CD1c-positive myeloid dendritic cell (primary cell): ENCODE data around the gene OR11H7.
A peak's percentile ranks its signal among the peaks of the same experiment; 100 is the strongest.
"Not testable (repeated sequence)": the region's sequence is repeated elsewhere in the genome, so short reads cannot be mapped to it uniquely, and the experiment has no call there.

Experiments used
- DNase-seq: peaks from one replicate; pipeline ENCODE4 v3.0.0-alpha.2; 2016; ENCODE audit errors: extremely low spot score

The OR11H7 gene

GRCh38 chr14:20228681-20229080 lies at the start of gene OR11H7:
TSS of gene OR11H7 (plus strand) at chr14:20228981.
- no peak for DNase-seq

DNA sequence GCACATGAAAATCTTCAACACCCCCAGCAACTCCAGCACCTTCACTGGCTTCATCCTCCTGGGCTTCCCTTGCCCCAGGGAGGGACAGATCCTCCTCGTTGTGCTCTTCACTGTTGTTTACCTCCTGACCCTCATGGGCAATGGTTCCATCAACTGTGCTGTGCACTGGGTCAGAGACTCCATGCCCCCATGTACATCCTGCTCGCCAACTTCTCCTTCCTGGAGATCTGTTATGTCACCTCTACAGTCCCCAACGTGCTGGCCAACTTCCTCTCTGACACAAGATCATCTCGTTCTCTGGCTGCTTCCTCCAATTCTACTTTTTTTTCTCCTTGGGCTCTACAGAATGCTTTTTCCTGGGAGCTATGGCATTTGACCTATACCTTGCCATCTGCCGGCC lies 49.6 kb upstream of the OR11H7 start:
- peak; percentile 62 for DNase-seq

DNA sequence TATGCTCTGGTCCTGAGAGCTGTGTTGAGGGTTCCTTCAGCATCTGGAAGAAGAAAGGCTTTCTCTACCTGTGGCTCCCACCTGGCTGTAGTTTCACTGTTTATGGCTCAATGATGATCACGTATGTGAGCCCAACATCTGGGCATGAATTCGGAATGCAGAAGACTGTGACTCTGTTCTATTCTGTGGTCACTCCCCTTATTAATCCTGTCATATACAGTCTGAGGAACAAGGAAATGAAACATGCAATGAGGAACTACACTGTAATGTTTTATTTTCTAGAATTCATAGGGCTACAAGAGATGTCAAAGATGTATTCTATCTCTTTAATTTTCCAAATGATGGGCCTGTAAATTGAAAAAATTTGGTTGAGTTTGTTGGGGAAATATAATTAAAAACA lies 48.9 kb upstream of the OR11H7 start:
- peak; percentile 48 for DNase-seq

DNA sequence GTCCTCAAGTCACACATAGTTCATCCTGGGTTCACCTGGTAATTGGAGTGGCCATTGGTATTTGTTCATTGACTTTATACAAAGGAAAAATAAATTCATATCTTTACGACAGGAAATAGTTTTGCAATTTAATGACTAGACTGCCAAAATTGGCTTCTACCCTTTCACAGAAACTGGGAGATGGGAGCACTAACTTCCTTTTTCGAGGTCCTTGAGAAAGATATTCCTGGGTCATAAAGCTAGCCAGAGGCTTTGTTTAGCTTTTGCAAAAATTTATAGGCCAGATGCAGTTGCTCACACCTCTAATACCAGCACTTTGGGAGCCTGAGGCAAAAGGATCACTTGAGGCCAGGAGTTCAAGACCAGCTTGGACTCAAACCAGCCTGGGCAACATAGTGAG lies 48.3 kb upstream of the OR11H7 start:
- no peak for DNase-seq

GRCh38 chr14:20184181-20184580 lies 44.6 kb upstream of the OR11H7 start:
- DNase-seq, result no peak

DNA sequence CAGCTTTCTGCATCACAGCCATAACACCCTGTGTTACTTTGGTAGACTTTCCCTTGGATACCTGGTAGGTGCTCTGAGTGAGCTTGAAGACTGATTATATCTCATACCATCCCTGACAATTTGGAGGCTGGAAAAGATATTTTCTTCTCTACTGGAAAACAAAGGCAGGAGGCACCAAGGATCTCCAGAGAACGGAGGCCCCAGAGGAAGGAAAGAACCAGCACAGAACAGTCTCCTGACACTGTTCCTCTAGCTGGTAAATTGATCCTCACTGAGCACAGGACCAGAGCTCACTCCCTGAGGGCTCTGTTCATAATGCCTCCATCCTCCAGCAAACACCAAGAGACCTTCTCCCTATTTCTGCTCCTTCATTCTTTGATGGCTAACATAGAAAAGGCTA lies 38.2 kb upstream of the OR11H7 start, which contains the start of gene OR11G2:
Gene OR11G2, plus strand, starts transcription at position 301 of the 400 bp plus-strand sequence. CDS start 6,542 bp downstream, outside the sequence.
- DNase-seq, result no peak

DNA sequence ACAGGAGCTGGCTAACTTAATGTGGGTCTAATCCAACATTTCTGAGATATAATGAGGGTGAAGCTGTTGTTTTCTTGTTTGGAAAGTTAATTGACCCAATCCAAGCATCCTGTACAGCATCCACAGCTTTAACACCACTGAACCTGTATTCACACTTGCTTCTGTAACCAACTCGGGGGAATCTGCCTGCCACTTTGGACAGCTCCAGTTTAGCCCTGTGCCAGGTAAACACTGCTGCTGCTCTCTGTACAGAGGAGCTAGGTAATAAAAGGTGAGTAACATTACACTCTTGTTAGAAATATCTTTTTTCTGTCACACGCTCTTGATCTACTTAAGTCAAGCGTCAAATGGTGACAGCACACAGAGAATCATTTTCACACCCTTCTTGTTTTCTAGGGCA lies 37.4 kb upstream of the OR11H7 start:
- DNase-seq, result no peak

DNA sequence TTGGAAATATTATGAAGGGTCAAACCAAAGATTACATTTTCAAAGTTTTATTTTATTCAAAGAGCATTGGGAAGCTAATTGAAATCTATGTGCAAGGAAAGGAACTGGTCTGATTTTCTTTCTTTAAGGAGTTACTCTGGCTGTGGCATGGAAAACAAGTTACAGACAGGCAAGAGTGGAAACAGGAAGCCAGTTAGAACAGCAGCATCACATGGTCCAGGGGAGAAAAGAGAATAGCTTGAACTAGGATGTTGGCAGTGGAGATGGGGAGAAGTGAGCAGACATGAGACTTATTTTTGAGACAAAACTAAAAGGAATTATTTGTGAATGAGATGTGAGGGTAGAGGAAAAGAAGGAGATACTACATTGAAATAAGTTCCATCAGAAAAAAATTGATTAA lies 34.7 kb upstream of the OR11H7 start:
- DNase-seq, result no peak

DNA sequence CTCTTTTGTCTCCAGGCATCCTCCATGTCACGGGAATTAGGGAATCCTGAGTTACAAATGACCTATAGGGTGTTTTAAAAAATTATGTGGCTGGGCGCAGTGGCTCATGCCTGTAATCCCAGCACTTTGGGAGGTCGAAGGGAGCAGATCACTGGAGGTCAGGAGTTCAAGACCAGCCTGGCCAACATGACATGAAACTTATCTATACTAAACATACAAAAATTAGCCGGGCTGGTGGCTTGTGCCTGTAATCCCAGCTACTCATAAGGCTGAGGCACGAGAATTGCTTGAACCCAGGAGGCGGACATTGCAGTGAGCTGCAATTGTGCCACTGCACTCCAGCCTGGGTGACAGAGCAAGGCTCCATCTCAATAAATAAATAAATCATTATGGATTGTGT lies 33.6 kb upstream of the OR11H7 start:
- not testable (repeated sequence) for DNase-seq

DNA sequence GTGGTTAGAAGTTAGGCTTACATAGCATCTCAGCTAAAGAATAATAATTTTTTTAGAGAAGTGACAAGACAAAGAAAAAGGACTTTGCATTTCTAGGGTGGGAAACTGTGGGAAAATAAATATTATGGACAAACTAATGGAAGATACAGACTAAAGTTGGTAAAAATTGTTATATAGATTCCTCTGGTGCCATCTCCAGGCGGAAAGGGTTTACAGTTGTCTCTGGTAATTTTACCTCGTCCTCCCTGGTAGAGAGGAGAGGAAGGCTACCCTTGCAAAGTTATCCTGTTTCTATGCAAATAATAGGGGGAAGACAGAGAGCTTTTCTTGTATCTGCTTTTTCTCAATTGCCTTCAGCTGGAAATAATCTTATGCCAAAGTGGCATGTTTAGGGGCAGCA lies 32.9 kb upstream of the OR11H7 start:
- no peak for DNase-seq

DNA sequence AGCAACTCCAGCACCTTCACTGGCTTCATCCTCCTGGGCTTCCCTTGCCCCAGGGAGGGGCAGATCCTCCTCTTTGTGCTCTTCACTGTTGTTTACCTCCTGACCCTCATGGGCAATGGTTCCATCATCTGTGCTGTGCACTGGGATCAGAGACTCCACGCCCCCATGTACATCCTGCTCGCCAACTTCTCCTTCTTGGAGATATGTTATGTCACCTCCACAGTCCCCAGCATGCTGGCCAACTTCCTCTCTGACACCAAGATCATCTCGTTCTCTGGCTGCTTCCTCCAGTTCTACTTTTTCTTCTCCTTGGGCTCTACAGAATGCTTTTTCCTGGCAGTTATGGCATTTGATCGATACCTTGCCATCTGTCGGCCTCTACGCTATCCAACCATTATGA lies 31.3 kb upstream of the OR11H7 start:
- no peak for DNase-seq

- DNase-seq, result no peak
Observed at GRCh38 chr14:20198991-20199390, 29.8 kb upstream of the OR11H7 start.

GRCh38 chr14:20204721-20205120 lies 24.1 kb upstream of the OR11H7 start:
- DNase-seq, result no peak

DNA sequence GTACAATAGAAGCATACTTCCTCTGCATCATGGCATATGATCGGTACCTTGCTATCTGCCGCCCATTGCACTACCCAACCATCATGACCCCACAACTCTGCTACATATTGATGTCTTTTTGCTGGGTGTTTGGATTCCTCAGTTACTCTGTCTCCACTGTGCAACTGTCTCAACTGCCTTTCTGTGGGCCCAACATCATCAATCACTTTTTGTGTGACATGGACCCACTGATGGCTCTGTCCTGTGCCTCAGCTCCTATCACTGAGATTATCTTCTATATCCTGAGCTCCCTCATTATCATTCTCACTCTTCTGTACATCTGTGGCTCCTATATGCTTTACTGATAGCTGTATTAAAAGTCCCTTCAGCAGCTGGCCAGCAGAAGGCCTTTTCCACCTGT lies 19.2 kb upstream of the OR11H7 start:
- DNase-seq, result no peak

- not testable (repeated sequence) for DNase-seq
Observed at GRCh38 chr14:20212406-20212805, 16.4 kb upstream of the OR11H7 start.

DNA sequence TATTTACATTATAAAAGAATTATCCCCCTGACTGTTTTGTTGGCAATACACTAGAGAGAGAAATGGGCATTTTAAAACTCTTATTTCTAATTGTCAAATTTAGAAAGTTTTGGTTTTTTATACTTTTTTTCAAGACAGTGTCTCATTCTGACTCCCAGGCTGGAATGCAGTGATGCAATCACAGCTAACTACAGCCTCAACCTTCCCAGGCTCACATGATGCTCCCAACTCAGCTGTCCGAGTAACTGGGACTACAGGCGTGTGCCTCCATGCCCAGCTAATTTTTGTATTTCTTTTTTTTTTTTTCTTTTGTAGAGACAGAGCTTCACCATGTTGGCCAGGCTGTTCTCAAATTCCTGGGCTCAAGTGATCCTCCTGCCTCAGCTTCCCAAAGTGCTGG lies 13.6 kb upstream of the OR11H7 start:
- DNase-seq, result no peak

GRCh38 chr14:20219033-20219432 lies 9.7 kb upstream of the OR11H7 start:
- no peak for DNase-seq

DNA sequence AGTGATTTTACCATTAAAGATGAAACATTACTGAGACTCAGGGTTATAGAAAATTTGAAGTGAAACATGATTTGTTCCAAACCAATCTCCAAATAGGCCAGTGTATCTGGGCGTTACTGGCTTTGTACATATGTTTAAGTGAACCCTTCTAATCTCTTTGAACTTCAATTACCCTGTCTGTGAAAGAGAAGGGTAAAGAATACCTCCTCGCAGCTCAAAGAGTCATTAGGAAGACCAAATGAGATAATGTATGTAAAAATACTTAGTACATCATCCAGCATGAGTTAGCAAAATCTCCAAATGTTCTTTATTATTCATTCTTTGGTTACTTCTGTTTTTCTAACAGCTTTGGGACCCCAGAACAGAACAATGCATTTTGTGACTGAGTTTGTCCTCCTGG lies 5.4 kb upstream of the OR11H7 start, which contains the start of gene OR11H6:
Gene OR11H6, plus strand, starts transcription at position 301 of the 400 bp plus-strand sequence. Its CDS starts 0 bp downstream, at position 301.
- DNase-seq, result no peak

GRCh38 chr14:20235415-20235814 lies 6.6 kb downstream of the OR11H7 start:
- not testable (repeated sequence) for DNase-seq

DNA sequence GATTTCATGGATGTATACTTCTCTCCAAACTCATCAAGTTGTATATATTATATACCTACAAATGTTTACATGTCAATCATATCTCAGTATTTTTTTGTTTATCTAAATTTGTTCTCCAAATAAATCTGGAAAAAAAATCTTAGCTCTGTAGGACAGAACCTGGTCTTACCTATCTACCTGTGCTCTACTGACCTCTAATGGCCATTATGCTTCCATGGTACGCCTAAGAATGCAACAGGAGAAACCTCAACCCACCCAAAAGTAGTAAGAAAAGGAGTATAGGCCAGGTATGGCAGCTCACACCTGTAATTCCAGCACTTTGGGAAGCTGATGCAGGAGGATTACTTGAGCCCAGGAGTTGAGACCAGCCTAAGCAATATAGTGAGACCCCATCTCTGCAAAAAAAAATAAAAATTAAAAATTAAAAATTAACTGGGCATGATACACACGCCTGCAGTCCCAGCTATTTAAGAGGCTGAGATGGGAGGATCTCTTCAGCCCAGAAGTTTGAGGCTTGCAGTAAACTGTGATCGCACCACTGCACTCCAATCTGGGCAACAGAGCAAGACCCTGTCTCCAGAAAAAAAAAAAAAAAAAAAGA lies 19.0 kb downstream of the OR11H7 start:
- DNase-seq, result no peak

DNA sequence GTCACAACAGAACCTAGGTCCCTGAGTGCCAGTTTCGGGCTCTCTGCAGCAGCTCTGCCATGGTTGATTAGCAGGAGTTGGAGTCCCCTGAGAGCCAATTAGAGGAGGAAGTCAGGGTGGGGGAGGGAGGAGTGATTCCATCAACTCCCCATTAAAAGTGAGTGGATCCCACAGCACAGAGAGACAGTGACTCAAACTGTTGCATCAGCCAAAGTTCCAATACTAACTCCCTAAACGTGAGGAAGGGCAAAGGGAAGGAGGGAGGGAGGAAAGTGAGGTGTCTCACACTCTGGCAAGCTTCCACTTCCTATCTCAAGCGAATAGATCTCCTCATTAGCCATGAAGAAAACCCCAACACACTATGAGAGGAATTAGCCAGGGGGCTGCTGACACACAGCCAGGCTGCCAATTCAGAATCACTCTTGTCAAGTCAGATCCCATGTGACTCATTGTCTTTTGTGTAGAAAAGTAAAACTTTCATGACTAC lies 33.9 kb downstream of the OR11H7 start:
- DNase-seq, result no peak

DNA sequence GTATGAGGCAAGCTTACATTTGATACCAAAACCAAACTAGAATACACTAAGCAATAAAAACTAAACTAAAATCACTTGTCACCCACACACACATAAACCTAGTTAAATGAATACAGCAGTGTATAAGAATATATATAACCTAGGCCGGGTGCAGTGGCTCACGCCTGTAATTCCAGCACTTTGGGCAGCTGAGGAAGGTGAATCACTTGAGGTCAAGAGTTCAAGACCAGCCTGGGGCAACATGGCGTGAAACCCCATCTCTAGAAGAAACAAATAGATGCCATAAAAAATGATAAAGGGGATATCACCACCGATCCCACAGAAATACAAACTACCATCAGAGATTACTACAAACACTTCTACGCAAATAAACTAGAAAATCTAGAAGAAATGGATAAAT lies 35.6 kb downstream of the OR11H7 start:
- not testable (repeated sequence) for DNase-seq

- no peak for DNase-seq
Observed at GRCh38 chr14:20274062-20274461, 45.3 kb downstream of the OR11H7 start.

GRCh38 chr14:20277409-20277808 lies 48.6 kb downstream of the OR11H7 start:
- DNase-seq, result no peak
